Thyroid gland (tissue), 4 donors: ENCODE data around the gene AHRR. TPM values are rescaled to one million over a fixed set of nuclear protein-coding genes. Genes with fewer than 3 reads are reported as not detected.
"Not testable (repeated sequence)": the region's sequence is repeated elsewhere in the genome, so short reads cannot be mapped to it uniquely, and the experiment has no call there.

ENCODE experiments used
- DNase-seq, 2 donors: peaks; one replicate each; pipeline ENCODE4 v3.0.0-alpha.2; 2019
- H3K27ac ChIP-seq, 3 donors: fragments of 200-600 bp; sonication (generic); 1 replicate in 2 of 3; 2 replicates in 1 of 3; pipeline ENCODE4 v1.5.1; 2016 to 2019; ENCODE audit warnings: mild to moderate bottlenecking in 1 of 3, moderate library complexity in 1 of 3
- H3K27me3 ChIP-seq: fragments of 200-600 bp; sonication (generic); one replicate; pipeline ENCODE4 v1.5.1; 2019
- H3K36me3 ChIP-seq, 2 donors: fragments of 200-600 bp; sonication (generic); one replicate each; pipeline ENCODE4 v1.5.1; 2016 to 2019
- H3K4me1 ChIP-seq, 2 donors: fragments of 200-600 bp; sonication (generic); one replicate each; pipeline ENCODE4 v1.5.1; 2017 to 2019
- H3K4me3 ChIP-seq, 3 donors: fragments of 200-600 bp; sonication (generic); replicated peaks in 1 of 3; 1 replicate in 2 of 3; 2 replicates in 1 of 3; pipeline ENCODE4 v1.5.1; 2016; ENCODE audit warnings: mild to moderate bottlenecking in 1 of 3
- H3K9me3 ChIP-seq: fragments of 200-600 bp; sonication (generic); one replicate; pipeline ENCODE4 v1.5.1; 2017
- CTCF ChIP-seq, 6 experiments: fragments of 200-600 bp in 3 of 6; fragments of 450-650 bp in 3 of 6; sonication (generic) in 3 of 6; IDR thresholded peaks; one replicate each; pipeline ENCODE4 v1.5.1; 2016 to 2019; ENCODE audit warnings: antibody characterized with exemption in 6 of 6, mild to moderate bottlenecking in 2 of 6, inconsistent platforms in 1 of 6, moderate library complexity in 1 of 6
- POLR2A ChIP-seq, 2 donors: fragments of 450-650 bp; IDR thresholded peaks; one replicate each; pipeline ENCODE4 v1.6.1; 2017; ENCODE audit warnings: antibody characterized with exemption in 2 of 2, mild to moderate bottlenecking in 2 of 2, moderate library complexity in 1 of 2
- WGBS, 2 donors: methylation state at CpG; one replicate each; pipeline ENCODE4 v1.1.5; 2017; 5-methylcytosine and 5-hydroxymethylcytosine counted together
- intact Hi-C: fragments of 100-400 bp; cut with DNase I; formaldehyde crosslinking; loops from one replicate; pipeline ENCODE4 v1.15.1; 2023
- total RNA-seq, 4 donors: library from RNA; depleted of rRNA; stranded (reverse); fragments of >200 nt; gene quantifications; one replicate each; pipeline ENCODE4 v1.2.3, GENCODE V29; 2016

The AHRR gene
- total RNA-seq, 4 donors from 2014 or later = 0.88 to 2.1 (median 1.3) TPM

GRCh38 chr5:483434-484140 is 162.1 kb downstream of the AHRR start:
- no peak overlapping the region for H3K4me3 ChIP-seq
- no peaks in the 10 kb centered on the region for H3K36me3 ChIP-seq
- no peaks in the 10 kb centered on the region for H3K4me1 ChIP-seq
- WGBS, 2 donors = 88 to 93% methylated on average over 19 to 27 of the region's 34 CpGs
- H3K27me3 ChIP-seq = peaks cover 11% of the 10 kb centered on the region
- no peak overlapping the region for H3K27ac ChIP-seq
- TF ChIP-seq CTCF (IDR thresholded peaks at IDR 0.05) (no peak), POLR2A (IDR thresholded peaks at IDR 0.05) (no peak)
- no peaks in the 10 kb centered on the region for H3K9me3 ChIP-seq
- no peak for DNase-seq
- intact Hi-C loops = no loop called here

DNA sequence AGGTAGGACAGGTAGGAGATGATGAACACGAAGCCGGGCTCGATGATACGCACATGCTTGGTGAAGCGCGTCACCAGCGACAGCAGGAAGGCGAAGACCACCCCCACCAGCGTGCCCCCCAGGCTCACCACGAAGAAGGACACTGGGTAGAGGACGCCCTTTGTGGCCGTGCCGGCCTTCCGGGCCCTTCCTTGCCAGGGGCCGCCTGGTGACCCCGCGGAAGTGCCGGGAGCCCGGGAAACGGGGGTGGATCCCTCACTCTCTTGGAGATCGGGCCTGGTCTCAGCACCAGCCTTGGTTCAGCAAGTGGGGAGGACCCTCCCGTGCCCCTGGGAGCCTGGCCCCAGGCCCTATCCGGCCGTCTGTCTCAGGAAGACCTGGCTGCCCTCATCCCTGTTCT is 163.0 kb downstream of the AHRR start:
- H3K4me1 ChIP-seq = no peaks in the 10 kb centered on the region
- H3K4me3 ChIP-seq = no peak overlapping the region
- no peaks in the 10 kb centered on the region for H3K36me3 ChIP-seq
- H3K27me3 ChIP-seq = peaks cover 4% of the 10 kb centered on the region
- DNase-seq = no peak
- H3K27ac ChIP-seq = no peak overlapping the region
- WGBS, 2 donors = 90 to 91% methylated on average over 18 to 24 of the region's 24 CpGs
- TF ChIP-seq POLR2A (IDR thresholded peaks at IDR 0.05) (no peak), CTCF (IDR thresholded peaks at IDR 0.05) (no peak)
- intact Hi-C loops = no loop called here
- H3K9me3 ChIP-seq = no peaks in the 10 kb centered on the region

- intact Hi-C loops = no loop called here
These were observed 163.8 kb downstream of the AHRR start for GRCh38 chr5:485113-485945.

GRCh38 chr5:485946-486491 is 164.5 kb downstream of the AHRR start:
- no peaks in the 10 kb centered on the region for H3K9me3 ChIP-seq
- H3K27me3 ChIP-seq = no peaks in the 10 kb centered on the region
- no peak overlapping the region for H3K27ac ChIP-seq
- TF ChIP-seq POLR2A (IDR thresholded peaks at IDR 0.05) (no peak), CTCF (IDR thresholded peaks at IDR 0.05) (no peak)
- intact Hi-C loops = no loop called here
- H3K36me3 ChIP-seq = no peaks in the 10 kb centered on the region
- no peak overlapping the region for H3K4me3 ChIP-seq
- DNase-seq = no peak
- 51 to 73% methylated on average over 15 to 19 of the region's 23 CpGs for WGBS, 2 donors
- no peaks in the 10 kb centered on the region for H3K4me1 ChIP-seq

More at GRCh38 chr5:485113-485945, 163.8 kb downstream of the AHRR start:
- Histone ChIP-seq H3K4me1 (no peaks in the 10 kb centered on the region), H3K27ac (no peak overlapping the region), H3K4me3 (no peak overlapping the region), H3K36me3 (no peaks in the 10 kb centered on the region), H3K9me3 (no peaks in the 10 kb centered on the region), H3K27me3 (no peaks in the 10 kb centered on the region)
- no peak for DNase-seq
- WGBS, 2 donors = 63 to 80% methylated on average over 25 to 29 of the region's 29 CpGs
- no peak for TF ChIP-seq POLR2A (IDR thresholded peaks at IDR 0.05)
- no peak for TF ChIP-seq CTCF (IDR thresholded peaks at IDR 0.05)

- H3K4me3 ChIP-seq, intact Hi-C loops, H3K4me1 ChIP-seq, H3K9me3 ChIP-seq, H3K27ac ChIP-seq, DNase-seq, H3K27me3 ChIP-seq, H3K36me3 ChIP-seq: not testable (repeated sequence)
- WGBS, 2 donors = 87 to 98% methylated on average over 8 to 16 of the region's 22 CpGs
These were observed 165.1 kb downstream of the AHRR start for GRCh38 chr5:486597-486996.

Other genes starting within 250 kb of the AHRR start
- 10 to 100 TPM in 1 of 4 donors, 1 to 10 TPM in 3; 5.5 to 10.9 (median 7.1) TPM for gene PLEKHG4B, start 229.5 kb upstream of the AHRR start, total RNA-seq
- gene LRRC14B, start 130.2 kb upstream of the AHRR start, total RNA-seq = not detected
- 1 to 10 TPM; 4.4 to 5.2 (median 4.8) TPM for gene CCDC127, start 103.6 kb upstream of the AHRR start, total RNA-seq
- gene SDHA, start 103.4 kb upstream of the AHRR start, total RNA-seq = 100 to 1,000 TPM in 1 of 4 donors, 10 to 100 TPM in 3; 86.9 to 102 (median 92.2) TPM
- 100 to 1,000 TPM; 111 to 134 (median 124) TPM for gene PDCD6, start 50.1 kb upstream of the AHRR start, total RNA-seq
- gene EXOC3, start 121.5 kb downstream of the AHRR start, total RNA-seq = 10 to 100 TPM; 39.7 to 49.6 (median 45.0) TPM
- gene SLC9A3, start 202.7 kb downstream of the AHRR start, total RNA-seq = 1 to 10 TPM; 5.9 to 8.2 (median 7.6) TPM